Ovary (tissue), 3 donors: Measurements from ENCODE around the gene ATXN1.

Source experiments
- POLR2A ChIP-seq: fragments of 450-650 bp; IDR thresholded peaks from one replicate; pipeline ENCODE4 v1.6.1; 2017; ENCODE audit warnings: antibody characterized with exemption, mild to moderate bottlenecking, moderate library complexity
- TF ChIP-seq, protein P1 (sequence below), 3 donors: fragments of 450-650 bp in 2 of 3; fragments of 200-600 bp in 1 of 3; IDR thresholded peaks; one replicate each; pipeline versions ENCODE4 v1.5.1 to v1.8.0; 2016 to 2022; ENCODE audit warnings: antibody characterized with exemption in 3 of 3, mild to moderate bottlenecking in 1 of 3
- donor health status: DM: no; HTN: no; CAD: no.

DNA sequence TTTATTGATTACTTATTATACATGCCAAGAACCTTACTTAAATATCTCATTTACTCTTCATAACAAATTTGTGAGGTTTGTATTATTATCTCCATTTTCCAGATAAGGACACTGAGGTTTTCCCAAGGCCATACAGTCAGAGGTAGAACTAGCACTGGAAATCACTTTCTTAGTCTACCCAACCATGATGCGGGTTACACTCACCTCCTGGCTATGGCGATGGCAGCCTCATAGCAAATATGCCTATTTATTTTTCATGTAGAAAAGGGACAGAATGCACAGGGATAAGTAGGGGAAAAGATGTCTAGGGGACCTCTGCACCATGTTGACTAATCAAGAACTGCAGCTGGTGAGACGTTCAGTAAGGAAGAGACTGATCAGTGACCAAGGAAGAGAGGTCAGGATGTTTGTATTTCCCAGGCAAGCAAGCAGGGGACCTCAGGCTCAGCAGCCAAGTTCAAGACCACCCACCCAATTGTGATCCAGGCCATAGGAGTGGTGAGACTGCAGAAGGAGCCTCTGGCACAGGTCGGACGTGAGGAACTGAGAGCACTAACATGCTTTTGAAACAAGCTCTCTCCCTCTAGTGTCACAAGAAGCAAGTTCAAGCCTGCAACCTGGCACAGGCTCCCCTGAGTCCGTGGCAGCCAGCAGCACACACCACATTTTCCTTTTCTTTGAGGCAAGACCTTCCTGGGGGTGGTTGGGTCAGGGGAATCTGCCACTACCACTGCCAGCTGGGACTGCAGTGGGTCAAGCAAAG is 425.0 kb downstream of the ATXN1 start:
- TF ChIP-seq, protein P1, sequence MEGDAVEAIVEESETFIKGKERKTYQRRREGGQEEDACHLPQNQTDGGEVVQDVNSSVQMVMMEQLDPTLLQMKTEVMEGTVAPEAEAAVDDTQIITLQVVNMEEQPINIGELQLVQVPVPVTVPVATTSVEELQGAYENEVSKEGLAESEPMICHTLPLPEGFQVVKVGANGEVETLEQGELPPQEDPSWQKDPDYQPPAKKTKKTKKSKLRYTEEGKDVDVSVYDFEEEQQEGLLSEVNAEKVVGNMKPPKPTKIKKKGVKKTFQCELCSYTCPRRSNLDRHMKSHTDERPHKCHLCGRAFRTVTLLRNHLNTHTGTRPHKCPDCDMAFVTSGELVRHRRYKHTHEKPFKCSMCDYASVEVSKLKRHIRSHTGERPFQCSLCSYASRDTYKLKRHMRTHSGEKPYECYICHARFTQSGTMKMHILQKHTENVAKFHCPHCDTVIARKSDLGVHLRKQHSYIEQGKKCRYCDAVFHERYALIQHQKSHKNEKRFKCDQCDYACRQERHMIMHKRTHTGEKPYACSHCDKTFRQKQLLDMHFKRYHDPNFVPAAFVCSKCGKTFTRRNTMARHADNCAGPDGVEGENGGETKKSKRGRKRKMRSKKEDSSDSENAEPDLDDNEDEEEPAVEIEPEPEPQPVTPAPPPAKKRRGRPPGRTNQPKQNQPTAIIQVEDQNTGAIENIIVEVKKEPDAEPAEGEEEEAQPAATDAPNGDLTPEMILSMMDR (IDR thresholded peaks at IDR 0.05) = no peak
- TF ChIP-seq POLR2A = no peak
